Measurements from ENCODE around the gene ABLIM3. TPM values are rescaled to one million over a fixed set of nuclear protein-coding genes. Genes with fewer than 3 reads are reported as not detected.

The ABLIM3 gene
- total RNA-seq, 1 experiment from 2014 or later: 111 TPM

GRCh38 chr5:149127394-149127955 is 13.8 kb upstream of the ABLIM3 start:
- Histone ChIP-seq H3K9me3 (ENCODE audit: insufficient read depth, low read depth) (no peaks in the 10 kb centered on the region), H3K79me2 (ENCODE audit: low read depth) (peaks cover 26% of the 10 kb centered on the region), H3K27me3 (ENCODE audit: insufficient read depth, low read depth) (no peaks in the 10 kb centered on the region), H4K20me1 (ENCODE audit: insufficient read depth) (no peaks in the 10 kb centered on the region), H3K4me3 (peak overlapping the region; percentile 54; the same call in 1 of the 2 replicates), H3K9me2 (ENCODE audit: insufficient read depth) (no peaks in the 10 kb centered on the region), H2AFZ (no peak overlapping the region), H3K27ac (peak overlapping the region; percentile 94), H3F3A (ENCODE audit: insufficient read depth, low read depth) (peaks cover 72% of the 10 kb centered on the region), H3K36me3 (ENCODE audit: low read depth) (no peaks in the 10 kb centered on the region), H3K4me1 (replicated peaks; ENCODE audit: insufficient read depth) (peaks cover 80% of the 10 kb centered on the region), H3K4me2 (peak overlapping the region; percentile 89)
- intact Hi-C loops (cut with micrococcal nuclease; ENCODE audit: unreplicated experiment): loop anchor here (5.0 kb wide), 6 partner anchors 65 to 435 kb away; partner anchors contain the start of genes GRPEL2 and SH3TC2
- CTCF ChIA-PET: interaction anchor here (0.8 to 1.2 kb wide), 5 partner anchors 10 to 15 kb away, joined by 3 to 8 read pairs (median 6); partner anchors contain the start of gene ABLIM3
- POLR2A ChIA-PET (ENCODE audit: unreplicated experiment): interaction anchor here (0.6 to 1.0 kb wide), 4 partner anchors 25 to 161 kb away, joined by 3 to 10 read pairs (median 6); no protein-coding TSS in a partner anchor
- no TSS peak for BruUV-seq (replicated peaks)
- DNase-seq: peak in 1 of 2 experiments; percentile 61
- TF ChIP-seq EZH2 (IDR thresholded peaks at IDR 0.05; ENCODE audit: low read depth) (no peak), CTCF (conservative IDR thresholded peaks at IDR 0.05) (no peak)

DNA sequence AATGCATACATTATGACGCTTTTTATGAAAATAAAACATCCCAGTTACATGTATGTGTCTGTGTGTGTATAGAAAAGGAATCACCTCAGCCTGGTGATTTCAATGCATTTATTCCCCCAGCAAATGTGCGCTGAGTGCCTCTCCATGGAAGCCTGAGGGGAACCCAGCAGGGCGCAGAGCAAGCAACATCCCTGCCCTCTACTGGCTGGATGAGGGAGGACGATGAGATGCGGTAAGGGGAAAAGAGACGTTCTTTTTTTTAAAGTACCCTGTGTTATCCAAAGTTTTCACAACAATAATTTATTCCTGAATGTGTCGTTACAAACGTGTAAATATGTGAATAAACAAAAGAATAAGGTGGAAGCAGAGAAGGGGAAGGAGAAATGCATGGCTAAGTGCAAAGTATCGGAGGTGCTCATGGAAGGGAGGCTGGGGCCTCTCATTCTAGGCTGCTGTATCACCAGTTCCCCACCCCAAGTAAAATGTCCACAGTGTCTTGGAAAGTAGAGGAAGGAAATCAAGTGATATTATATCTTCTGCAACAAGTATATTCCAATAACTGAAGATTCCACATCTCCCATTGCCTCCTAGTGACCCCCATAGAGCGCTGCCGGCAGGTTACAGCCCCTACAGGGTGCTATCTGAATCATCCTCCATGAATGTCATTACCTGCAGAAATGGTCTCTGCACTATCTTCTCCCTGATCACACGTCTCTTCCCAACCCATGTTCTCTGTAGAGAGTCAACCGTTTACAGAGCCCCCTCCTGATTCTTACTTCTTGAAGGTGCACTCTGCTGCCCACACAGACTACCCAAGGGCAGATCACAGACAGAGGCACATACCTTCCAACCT is 13.0 kb upstream of the ABLIM3 start:
- Histone ChIP-seq H3K36me3 (ENCODE audit: low read depth) (no peaks in the 10 kb centered on the region), H2AFZ (no peak overlapping the region), H3K9me3 (ENCODE audit: insufficient read depth, low read depth) (no peaks in the 10 kb centered on the region), H3K4me3 (peak overlapping the region; percentile 32; the same call in 1 of the 2 replicates), H3K79me2 (ENCODE audit: low read depth) (peaks cover 26% of the 10 kb centered on the region), H4K20me1 (ENCODE audit: insufficient read depth) (no peaks in the 10 kb centered on the region), H3K27ac (peak overlapping the region; percentile 94), H3K9me2 (ENCODE audit: insufficient read depth) (no peaks in the 10 kb centered on the region), H3K27me3 (ENCODE audit: insufficient read depth, low read depth) (no peaks in the 10 kb centered on the region), H3K4me2 (peak overlapping the region; percentile 89), H3F3A (ENCODE audit: insufficient read depth, low read depth) (peaks cover 79% of the 10 kb centered on the region), H3K4me1 (replicated peaks; ENCODE audit: insufficient read depth) (peaks cover 86% of the 10 kb centered on the region)
- peak; percentile 83 for TF ChIP-seq CTCF (conservative IDR thresholded peaks at IDR 0.05)
- TF ChIP-seq EZH2 (IDR thresholded peaks at IDR 0.05; ENCODE audit: low read depth): no peak
- peak in 1 of 2 experiments; percentile 64 for DNase-seq
- CTCF ChIA-PET: interaction anchor here (0.8 to 1.1 kb wide), 4 partner anchors 11 to 137 kb away, joined by 3 read pairs; no protein-coding TSS in a partner anchor
- POLR2A ChIA-PET (ENCODE audit: unreplicated experiment): interaction anchor here (0.6 kb wide), 1 partner anchor 15 kb away, joined by 38 read pairs; no protein-coding TSS in a partner anchor
- BruUV-seq (replicated peaks): no TSS peak
- intact Hi-C loops (cut with micrococcal nuclease; ENCODE audit: unreplicated experiment): loop anchor here (2.0 to 5.0 kb wide), 10 partner anchors 13 to 434 kb away; partner anchors contain the start of genes GRPEL2 and SH3TC2

DNA sequence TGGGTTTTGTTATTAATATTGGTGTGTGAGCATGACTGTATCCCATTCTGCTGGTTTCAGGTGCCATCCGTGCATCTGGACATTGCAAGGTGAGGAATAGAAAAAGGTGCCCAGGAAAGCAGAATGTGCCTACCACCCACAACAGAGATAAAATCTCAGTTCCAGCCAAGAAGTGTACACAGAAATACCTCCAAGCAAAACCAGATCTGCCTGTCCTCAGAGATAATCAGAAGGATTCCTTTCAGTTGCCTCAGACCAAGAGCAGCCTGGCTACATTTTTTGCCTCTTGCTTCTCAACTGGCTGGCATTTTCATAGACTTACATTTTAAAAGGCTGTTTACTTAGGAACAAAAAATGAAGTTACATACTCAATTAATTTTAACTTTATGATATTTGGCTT is 12.1 kb upstream of the ABLIM3 start:
- TF ChIP-seq EZH2 (IDR thresholded peaks at IDR 0.05; ENCODE audit: low read depth): no peak
- TF ChIP-seq CTCF (conservative IDR thresholded peaks at IDR 0.05): no peak
- no peaks in the 10 kb centered on the region for H3K36me3 ChIP-seq (ENCODE audit: low read depth)
- no peaks in the 10 kb centered on the region for H3K9me3 ChIP-seq (ENCODE audit: insufficient read depth, low read depth)
- H3K4me1 ChIP-seq (replicated peaks; ENCODE audit: insufficient read depth): peaks cover 93% of the 10 kb centered on the region
- H3K9me2 ChIP-seq (ENCODE audit: insufficient read depth): no peaks in the 10 kb centered on the region
- H3K79me2 ChIP-seq (ENCODE audit: low read depth): peaks cover 25% of the 10 kb centered on the region
- peak overlapping the region; percentile 32; the same call in 1 of the 2 replicates for H3K4me3 ChIP-seq
- POLR2A ChIA-PET (ENCODE audit: unreplicated experiment): interaction anchor here (0.6 kb wide), 1 partner anchor 14 kb away, joined by 38 read pairs; no protein-coding TSS in a partner anchor
- BruUV-seq (replicated peaks): no TSS peak
- no peak overlapping the region for H2AFZ ChIP-seq
- H3K27me3 ChIP-seq (ENCODE audit: insufficient read depth, low read depth): no peaks in the 10 kb centered on the region
- peaks cover 87% of the 10 kb centered on the region for H3F3A ChIP-seq (ENCODE audit: insufficient read depth, low read depth)
- peak overlapping the region; percentile 89 for H3K4me2 ChIP-seq
- H4K20me1 ChIP-seq (ENCODE audit: insufficient read depth): no peaks in the 10 kb centered on the region
- DNase-seq: peak; percentile 74 to 98
- peak overlapping the region; percentile 94 for H3K27ac ChIP-seq
- intact Hi-C loops (cut with micrococcal nuclease; ENCODE audit: unreplicated experiment): loop anchor here (1.0 to 5.0 kb wide), 15 partner anchors 11 to 433 kb away; partner anchors contain the start of genes GRPEL2 and SH3TC2
- CTCF ChIA-PET: interaction anchor here (0.7 to 1.1 kb wide), 4 partner anchors 14 to 136 kb away, joined by 3 read pairs; no protein-coding TSS in a partner anchor
